GM19023 (cell line): ENCODE data around the gene SRGAP3.
"Not testable (repeated sequence)": the region's sequence is repeated elsewhere in the genome, so short reads cannot be mapped to it uniquely, and the experiment has no call there.

Source experiments
- ATAC-seq: cut with Tn5 transposase; IDR thresholded peaks from one replicate; pipeline ENCODE4 v1.9.1; 2021; ENCODE audit warnings: mild to moderate bottlenecking, moderate library complexity; ENCODE audit not compliant: unreplicated experiment

SRGAP3 gene

DNA sequence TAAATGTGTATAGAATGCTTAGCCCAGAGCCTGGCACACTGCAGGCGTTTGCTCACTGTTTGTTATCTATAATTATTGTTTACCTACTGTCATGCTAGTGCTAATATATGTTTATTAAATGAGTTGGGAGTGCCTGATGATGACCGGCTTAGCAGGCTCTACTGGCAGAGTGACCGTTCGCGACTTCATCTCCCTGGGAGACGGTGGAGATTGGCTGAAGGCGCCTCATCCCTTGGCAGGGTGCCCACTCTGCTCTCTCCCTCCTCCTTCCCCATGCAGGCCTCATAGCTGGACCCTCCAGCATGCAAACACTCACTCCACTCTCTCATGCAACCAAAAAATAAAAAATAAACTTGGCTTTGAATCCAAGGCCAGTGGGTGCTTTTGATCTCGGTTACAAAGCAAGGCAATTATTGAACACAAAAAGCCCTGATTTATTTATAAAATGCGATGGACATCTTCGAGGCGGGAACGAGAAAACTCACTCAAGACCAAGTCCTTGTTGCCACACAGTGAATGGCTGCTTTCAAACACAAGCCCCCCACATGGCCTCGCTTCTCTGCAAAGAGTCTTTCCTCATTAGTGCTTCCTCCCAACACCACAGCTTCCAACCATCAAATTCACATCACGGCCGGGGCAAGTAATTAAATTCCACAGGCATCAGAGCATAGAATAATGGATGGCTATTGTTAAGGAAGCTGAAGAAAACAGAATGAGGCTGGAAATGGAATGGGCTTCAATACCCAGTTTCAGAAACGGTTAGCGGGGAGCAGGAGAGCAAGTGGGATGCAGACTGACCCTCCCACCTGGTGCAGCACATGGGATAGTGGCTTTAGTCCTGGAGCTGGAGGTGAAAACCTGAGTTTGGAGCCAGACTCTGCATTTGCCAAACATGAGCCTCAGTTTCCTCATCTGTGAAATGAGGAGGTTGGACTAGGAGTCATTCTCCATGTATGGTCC lies 150.4 kb downstream of the SRGAP3 start:
- ATAC-seq = no peak

DNA sequence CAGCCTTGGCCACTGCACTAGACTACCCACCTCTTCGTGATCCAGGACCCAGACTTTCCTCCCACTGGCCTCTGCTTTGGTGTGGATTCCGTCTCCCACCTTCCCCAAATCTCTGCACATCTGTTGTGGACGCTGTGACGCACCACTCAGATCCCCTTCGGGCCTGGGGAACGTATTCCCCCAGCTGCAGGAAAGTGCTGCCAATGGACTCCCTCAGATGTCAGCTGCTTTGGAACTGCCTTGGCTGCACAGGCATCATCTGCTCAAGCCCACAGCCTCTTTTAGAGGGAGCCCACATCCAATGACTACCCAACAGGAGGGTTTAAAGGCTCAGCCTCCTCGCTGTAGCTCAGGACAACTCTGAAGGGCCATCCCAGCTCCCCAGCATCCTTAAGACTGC lies 152.0 kb downstream of the SRGAP3 start:
- ATAC-seq = no peak

DNA sequence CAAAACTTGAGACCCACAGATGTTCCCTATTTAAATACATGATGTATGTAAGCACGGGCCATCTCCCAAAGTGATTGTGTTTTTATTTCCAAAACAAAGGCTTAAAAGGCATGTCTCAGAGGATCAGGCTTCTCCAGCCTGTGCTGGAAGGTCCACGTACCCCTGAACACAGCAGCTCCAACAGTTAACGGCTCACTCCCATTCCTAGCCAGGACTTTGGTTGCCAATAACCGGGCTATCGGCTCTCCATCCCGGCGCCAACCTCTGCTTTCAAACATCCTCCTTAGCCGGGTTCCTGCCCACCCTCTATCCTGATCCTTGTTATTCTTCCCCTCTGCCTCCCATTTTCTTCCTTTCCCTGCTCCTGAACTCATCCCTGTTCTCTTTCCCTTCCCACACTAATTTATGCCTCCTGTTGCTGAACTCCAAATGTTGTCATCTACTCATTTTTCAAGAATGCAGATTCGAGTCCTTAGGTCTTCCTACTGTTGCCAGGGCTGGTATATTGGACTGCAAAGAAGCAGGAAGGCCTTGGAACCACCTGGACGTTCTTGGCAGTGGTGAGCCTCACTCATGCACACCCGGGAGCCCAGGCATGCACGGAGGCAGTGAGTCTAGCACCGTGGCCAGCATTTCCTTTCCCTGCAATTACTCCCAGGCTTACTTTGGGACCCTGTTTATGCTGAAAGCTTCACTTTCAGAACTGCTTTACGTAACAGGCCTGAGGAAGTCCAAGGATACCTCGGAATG lies 157.8 kb downstream of the SRGAP3 start:
- no peak for ATAC-seq

DNA sequence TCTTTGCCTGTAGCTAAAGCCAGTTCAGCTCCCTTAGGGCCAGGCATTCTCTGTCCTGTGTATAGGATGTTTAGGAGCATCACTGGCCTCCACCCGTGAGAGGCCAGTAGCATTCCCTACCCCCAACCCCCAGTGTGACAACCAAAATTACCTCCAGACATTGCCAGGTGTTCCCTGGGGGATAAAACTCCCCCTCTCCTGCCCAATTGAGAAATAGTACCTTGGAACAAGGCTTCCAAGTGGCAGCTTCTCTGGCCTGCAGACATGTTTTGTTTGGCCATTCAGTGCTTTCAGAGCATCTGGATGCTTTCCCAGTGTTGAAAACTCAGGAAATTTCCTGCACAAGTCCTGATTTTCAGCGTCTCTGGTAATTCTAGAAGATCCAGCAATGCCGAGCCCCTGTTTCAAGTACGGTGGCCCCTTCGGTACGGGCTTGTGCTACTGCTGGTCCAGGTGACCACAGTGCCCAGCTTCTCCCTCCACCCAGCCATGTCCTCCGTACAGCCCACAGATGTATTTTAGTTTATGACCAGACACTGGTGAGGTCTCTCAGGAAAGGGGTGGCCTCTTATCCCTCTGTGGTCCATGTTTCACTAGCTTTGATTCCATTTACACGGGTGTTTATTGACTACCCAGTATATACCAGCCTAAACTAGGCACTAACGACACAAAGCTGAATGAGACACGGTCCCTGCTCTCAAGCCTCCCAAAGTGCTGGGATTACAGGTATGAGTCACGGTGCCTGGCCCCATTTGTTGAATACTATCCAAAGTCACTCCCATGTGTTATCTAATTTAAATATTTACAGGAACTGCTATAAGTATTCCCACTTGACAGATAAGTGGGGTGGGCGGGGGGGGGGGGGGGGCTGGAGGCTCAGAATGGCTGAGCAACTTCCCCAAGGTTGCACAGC lies 160.7 kb downstream of the SRGAP3 start:
- ATAC-seq = no peak

DNA sequence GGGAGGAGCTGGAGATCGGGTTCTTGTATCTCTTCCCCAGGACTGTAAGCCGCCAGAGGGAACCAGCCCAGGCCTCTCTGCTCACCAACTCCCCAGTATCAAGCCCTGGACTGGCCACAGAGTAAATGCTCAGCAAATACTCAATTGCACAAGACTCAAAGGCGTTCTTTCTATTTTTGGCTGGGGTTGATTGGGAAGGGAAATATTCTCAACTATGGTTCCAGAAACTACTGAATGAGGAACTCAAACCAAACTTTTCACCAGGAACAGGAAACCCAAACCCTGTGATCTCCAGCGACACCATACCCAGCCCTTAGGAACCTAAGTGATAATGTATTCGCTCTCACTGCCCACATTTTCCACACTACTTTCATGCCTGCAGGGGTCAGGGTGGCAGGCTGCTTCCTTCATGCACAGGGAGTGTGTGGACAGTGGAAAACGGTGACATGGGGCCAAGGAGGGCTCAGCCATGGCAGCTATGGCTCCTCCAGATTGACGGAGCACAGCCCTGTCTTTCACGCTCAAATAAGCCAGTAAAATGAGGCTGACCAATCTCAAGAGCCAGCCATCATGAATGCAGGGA lies 161.5 kb downstream of the SRGAP3 start:
- no peak for ATAC-seq

DNA sequence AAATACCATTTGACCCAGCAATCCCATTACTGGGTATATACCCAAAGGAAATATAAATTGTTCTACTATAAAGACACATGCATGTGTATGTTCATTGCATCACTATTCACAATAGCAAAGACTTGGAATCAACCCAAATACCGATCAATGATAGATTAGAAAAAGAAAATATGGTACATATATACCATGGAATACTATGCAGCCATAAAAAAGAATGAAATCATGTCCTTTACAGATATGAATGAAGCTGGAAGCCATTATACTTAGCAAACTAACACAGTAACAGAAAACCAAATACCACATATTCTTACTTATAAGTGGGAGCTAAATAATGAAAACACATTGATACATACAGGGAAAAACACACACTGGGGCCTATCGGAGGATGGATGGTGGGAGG lies 164.0 kb downstream of the SRGAP3 start:
- not testable (repeated sequence) for ATAC-seq

DNA sequence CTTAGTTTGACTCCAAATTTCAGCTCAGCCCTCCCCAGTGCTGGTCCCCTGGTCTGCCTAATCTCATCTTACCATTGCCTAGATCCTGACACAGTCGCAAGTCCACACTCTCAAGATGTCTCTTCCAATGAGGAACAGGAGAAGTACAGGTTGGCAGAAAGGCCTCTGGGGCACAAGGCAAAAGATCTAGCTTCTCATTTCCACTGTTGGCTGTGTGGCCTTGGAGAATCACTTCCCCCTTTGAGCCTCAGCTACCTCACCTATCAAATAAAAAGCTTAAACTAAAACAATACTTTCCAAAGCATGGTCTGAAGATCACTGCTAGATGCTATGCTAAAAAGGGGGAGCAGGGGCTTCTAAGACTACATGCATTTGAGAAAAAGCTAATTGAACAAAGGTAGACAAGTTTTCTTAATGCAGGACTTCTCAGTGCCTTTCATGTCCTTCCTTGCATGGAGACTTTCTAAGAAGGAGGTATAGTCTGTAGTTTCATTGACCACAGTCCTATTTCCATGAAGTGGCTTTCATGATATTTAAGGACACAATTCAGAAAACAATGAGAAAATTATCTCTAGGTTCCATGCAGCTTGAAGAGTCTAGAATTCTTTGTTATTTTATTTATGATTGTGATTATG lies 168.1 kb downstream of the SRGAP3 start:
- no peak for ATAC-seq

DNA sequence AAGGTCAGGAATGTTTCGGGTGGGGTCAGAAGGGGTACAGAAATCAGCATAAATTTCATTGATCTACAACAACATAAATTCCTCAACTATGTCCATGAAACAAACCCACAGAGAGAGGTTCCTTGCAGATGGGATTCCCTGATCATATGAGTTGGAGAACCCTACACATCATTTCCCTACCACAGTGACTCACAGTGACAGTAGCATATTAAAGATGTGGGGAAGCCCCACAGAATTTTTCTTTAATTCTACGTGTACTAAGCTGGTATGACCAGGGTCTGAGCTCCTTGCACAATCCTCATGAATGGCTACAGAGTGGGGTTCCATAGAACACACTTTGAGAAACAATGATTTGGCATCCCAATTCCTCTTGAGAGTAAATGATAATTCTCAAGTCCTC lies 169.3 kb downstream of the SRGAP3 start:
- ATAC-seq = no peak

DNA sequence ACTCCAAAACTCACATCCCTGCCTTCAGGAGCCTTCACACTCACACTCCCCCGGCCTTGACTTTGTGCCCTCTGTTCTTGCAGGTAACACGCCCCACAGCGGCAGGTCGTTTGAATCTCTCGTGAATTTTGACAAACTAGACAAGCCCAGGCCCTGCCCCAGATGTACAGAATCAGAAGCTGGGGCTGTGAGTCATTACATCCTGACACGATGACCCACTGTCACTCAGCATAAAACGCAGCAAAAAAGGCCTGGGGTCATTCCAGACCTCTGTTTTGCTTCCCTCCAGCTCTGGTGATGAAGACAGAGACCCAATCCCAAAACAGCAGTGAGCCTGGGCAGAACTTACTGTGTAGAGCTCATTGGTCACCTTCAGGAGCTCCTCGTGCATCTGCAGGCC lies 169.8 kb downstream of the SRGAP3 start:
- no peak for ATAC-seq

DNA sequence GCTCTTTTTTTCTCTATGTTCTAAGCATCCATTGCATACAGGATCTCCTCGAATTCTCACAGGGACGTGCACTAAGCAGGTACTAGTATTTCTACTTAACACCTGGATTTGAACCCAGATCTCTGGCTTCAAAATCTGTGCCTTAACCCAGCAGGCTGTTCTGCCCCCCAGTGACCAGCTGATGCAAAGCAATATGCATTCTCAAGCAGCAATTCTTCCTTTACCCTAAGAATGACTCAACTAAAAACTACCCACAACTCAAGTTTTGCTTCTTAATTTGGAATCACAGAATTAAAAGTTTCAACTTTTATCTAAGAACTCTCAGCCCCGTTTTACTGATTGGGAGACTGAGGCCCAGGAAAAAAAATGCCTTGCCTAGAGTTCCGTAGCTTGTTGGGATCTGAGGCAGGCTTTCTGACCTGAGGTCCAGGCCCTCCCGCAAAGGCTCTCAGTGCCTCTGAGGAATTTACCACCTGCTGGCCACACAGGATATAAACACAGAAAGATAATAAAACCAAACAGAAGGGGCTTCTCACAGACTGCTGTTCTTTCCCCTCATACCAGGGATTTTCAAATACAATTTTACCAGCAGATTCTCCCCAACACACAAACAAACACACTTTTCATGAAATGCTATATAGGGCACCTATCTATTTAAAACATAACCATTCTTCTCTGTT lies 170.7 kb downstream of the SRGAP3 start:
- ATAC-seq = no peak

DNA sequence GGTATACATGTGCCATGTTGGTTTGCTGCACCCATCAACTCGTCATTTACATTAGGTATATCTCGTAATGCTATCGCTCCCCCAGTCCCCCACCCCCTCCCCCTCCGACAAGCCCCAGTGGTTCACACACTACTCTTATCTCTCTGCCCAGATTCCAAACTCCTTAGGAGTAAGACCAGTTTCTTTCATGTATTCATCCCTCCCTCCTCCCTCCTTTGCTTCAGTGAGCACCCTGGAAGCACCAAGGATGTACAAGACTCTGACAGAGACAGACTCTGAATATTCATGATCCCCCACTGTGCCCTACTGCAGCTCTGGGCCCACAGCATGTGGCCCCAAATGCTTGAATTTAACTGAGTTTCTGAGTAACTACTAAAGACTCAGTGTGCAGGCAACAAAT lies 172.4 kb downstream of the SRGAP3 start:
- ATAC-seq = no peak

DNA sequence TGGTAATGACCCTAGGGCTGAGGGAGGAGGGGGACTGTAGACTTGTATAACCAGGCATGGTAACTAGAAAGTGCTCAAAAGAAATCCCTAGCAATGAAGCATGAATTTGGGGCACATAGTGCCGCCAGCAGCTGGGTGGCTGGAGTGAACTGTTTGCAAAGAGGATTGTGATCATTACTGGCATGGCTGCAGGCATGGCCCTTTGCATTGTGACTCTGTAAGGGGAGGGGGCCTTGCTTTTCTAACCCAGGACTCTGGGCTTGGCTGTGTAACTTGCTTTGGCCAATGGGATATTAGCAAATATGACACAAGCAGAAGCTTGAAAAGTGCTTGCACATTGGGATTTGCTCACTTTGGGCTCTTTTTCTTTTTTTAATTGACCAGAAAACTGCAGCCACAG lies 173.7 kb downstream of the SRGAP3 start:
- ATAC-seq = no peak

DNA sequence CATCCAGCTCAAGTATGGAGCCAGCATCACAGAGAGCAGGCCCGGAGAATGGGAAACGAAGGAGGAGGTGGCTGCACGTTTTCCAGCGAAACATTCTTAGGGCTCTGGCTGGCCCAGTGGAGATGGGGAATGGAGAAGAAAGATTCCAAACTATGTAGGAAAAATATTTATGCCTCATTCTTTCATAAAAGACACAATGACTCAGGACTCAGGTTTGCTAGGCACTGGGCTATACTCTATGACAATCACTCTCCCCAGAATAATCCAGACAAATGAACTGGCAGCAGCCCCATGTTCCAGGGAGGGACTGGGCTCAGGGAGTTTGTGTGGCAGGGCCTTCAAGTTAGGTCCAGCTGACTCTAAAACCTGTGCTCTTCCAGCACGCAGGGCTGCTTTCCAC lies 175.4 kb downstream of the SRGAP3 start:
- ATAC-seq = no peak

DNA sequence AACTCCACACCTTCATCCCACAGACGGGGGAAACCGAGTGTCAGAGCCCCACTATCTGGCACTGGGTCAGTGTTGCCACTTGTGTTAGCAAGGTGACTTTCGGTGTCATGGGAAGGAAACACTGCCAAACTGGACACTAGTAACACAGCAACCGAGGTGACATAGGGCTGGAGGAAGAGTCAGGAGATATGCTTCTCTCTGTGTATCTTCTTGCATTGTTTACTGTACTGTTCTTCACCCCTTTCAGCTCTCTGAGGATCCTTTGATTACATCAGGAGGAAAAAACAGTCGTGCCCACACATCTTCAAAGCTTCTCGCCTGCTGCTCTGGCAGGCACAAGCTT lies 176.8 kb downstream of the SRGAP3 start:
- ATAC-seq = no peak

DNA sequence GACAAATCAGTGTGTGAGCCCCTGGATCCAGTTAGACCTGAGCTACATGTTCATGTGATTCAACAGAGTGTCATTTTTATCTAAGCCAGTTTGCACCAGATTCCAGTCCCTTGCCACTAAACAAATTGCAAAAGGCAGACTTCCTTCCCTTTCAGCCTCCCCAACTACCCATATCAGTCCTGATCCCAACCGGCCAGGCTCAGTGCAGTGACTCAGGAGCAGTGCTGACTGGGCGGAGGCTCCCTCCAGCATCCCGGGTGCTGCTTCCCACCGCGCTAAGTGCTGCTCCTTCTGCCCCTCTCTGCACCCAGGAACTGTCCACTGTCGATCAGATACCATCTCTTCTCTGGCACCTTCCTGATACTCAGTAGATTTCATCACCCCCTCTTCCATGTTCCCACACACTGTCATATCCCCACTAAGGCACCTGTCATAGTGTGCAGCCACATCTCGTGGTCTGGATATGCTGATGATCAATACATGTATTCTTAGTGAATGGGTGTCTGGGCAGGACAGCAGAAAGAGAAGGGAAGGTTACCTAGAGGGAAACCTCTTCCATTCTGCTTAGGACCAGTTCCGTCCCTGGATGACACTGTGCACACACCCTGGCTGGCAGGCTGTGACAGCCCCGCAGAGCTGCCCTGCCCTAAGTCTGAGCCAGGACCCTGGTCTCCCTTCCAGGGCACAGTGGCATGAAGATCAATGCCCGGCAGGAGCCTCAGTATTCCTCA lies 177.3 kb downstream of the SRGAP3 start:
- no peak for ATAC-seq

DNA sequence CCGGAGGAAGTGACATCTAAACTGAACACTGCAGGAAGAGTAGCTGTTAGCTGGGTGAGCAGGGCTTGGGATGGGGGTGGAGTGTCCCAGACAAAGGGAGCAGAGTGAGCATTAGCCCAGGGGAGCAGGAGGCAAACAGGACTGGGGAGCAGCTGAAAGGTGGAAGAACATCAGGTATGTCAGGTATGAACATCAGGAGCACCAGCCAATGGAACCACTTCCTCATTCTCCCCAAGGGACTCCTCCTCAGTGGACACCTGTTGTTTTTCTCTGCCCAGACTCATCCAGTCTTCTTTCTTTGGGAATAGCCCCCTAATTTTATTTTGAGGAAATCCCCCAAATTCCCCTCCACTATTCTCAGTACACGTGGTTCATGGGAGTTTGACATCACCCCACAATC lies 178.5 kb downstream of the SRGAP3 start:
- ATAC-seq = no peak

DNA sequence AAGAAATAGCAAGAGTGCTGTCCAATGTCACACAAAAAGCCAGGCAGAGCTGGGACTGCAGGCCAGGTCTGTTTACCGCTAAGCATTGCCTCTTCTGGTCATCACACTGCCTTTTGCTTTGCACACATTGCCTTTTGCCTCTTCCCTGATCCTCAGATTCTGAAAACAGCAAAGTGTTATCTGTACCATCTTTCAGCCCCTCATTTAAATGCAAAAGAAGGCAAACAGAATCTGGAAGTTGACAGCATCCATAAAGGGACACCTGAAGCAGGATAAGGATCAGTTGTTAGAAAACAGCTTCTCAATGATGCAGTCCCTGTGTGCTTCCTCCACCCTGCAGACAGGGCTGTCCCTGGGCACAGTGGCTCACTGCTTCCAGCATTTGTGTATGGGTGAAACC lies 179.5 kb downstream of the SRGAP3 start:
- no peak for ATAC-seq

DNA sequence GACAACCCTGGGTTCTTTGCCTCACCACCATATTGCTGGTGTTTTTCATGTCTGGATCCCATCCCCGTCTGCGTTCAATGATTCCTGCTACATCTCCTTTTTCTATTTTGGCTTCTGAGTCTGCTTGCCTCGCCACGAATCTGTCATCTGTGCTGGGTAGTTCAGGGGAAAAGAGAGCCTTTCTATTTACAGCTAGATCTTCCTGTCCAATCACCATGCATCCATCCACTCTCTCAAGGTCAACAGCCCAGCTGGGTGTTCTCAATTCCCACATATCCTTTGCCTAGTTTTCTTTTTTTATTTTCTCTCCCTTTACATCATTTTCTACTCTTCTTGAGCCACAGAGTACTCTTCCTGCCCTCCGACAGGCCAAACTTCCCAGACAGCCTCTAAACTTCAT lies 181.4 kb downstream of the SRGAP3 start:
- ATAC-seq = no peak

DNA sequence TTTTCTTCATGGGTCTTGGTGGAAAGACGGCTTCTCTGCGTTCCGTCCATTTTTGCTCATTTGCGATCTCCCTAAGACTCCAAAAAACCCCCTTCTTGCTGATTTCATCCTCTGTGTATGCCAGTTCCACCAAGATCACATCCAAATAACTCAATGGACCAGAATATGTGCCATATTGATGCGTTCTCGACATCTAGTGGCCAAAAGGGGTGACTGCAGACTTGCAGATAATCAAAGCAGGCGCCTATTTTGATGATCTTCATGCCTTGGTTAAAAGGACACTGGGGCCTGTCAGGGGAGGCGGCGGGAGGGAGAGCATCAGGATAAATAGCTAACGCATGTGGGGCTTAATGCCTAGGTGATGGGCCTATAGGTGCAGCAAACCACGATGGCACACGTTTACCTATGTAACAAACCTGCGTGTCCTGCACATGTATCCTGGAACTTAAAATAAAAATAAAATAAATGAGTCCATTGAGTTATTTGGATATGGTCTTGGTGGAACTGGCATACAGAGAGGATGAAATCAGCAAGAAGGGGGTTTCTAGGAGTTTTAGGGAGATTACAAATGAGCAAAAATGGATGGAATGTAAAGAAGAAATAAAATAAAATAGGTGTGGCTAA lies 182.0 kb downstream of the SRGAP3 start:
- no peak for ATAC-seq
